HG02588 (cell line): Measurements from ENCODE around the gene GGT1.
"Not testable (repeated sequence)": the region's sequence is repeated elsewhere in the genome, so short reads cannot be mapped to it uniquely, and the experiment has no call there.

Experiments used
- ATAC-seq: cut with Tn5 transposase; IDR thresholded peaks from one replicate; pipeline ENCODE4 v1.9.1; 2021; ENCODE audit warnings: mild to moderate bottlenecking, moderate library complexity; ENCODE audit not compliant: unreplicated experiment

Gene GGT1

DNA sequence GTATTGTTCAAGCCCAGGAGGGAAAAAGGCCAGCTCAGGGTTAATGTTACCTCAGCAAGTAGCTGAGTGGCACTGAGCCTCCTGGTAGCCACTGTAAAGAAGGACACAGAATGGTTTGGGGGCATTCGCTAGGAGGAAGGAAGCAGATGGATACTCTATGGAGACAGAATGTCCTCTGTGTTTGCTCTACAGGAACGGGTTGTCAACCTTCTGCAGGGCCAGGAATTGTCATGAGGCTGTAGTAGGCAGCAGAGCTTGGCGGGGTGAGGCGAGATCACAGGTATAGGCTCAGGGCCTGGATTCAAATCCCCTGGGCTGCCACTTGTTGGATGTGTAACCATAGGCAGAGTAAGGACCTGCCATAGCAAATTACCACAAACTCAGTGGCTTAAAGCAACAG is 7.1 kb upstream of the GGT1 start:
- no peak for ATAC-seq

DNA sequence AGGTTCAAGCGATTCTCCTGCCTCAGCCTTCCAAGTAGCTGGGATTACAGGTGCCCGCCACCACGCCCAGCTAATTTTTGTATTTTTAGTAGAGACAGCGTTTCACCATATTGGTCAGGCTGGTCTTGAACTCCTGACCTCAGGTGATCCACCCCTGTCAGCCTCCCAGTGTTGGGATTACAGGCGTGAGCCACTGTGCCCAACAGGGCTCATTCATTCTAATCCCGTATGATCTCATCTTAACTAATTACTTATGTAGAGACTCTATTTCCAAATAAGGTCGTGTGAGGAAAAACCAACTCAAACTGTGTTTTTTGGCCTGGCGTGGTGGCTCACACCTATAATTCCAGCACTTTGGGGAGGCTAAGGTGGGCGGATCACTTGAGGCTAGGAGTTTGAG is 5.9 kb upstream of the GGT1 start:
- ATAC-seq: not testable (repeated sequence)

DNA sequence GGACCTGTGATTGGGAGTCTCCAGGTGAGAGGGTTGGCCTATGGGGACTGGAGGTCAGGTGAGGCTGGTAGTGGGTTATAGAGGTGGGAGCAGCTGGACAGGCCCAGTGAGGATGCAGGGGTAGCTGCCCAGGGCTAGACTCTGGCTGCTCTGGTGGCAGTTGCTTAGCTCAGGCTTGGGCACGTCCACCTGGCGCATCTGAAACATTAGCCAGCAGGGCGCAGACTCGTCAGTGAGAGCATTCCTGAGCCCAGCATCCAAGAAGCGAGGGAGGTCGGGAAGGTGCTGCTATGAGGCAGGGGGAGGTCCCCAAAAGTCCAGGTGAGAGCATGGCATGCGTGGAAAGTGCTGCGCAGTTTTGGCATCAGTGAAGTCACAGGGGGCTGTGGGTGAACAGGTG is 3.5 kb upstream of the GGT1 start:
- ATAC-seq: no peak

DNA sequence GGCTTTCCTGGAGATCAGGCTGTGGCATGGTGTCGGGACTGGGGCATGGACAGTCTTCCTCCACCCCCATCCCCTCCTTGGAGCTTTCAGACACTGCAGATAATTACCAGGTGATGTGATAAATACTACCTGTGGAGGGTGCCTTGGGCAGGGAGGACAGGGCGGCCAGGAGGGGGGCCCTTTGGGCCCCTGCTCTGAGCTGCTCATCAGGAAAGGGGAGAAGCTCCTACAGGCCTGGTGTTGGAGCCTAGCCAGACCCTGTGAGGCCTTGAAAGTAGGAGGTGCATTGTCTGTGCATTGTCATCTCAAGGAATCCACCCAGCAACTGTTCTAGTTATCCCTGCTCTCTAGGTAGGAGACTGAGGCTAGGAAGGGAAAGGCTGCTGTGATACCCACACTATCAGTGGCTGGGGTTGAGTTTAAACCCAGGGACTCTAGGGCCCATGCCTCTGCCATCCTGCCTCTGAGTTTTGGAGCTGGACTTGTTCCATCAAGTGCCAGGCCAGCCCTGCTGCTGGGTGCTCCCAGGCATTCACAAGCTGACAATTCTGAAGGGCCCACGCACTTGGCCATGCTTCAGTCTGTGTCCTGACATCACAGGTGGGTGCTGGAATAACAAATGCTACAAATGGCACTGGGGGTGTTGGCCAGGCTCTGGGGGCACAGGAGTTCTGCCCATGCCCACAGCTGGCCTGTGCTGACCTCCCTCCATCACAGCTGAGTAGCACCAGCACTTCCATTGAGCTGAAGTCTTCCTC is 2.9 kb upstream of the GGT1 start:
- ATAC-seq: not testable (repeated sequence)

DNA sequence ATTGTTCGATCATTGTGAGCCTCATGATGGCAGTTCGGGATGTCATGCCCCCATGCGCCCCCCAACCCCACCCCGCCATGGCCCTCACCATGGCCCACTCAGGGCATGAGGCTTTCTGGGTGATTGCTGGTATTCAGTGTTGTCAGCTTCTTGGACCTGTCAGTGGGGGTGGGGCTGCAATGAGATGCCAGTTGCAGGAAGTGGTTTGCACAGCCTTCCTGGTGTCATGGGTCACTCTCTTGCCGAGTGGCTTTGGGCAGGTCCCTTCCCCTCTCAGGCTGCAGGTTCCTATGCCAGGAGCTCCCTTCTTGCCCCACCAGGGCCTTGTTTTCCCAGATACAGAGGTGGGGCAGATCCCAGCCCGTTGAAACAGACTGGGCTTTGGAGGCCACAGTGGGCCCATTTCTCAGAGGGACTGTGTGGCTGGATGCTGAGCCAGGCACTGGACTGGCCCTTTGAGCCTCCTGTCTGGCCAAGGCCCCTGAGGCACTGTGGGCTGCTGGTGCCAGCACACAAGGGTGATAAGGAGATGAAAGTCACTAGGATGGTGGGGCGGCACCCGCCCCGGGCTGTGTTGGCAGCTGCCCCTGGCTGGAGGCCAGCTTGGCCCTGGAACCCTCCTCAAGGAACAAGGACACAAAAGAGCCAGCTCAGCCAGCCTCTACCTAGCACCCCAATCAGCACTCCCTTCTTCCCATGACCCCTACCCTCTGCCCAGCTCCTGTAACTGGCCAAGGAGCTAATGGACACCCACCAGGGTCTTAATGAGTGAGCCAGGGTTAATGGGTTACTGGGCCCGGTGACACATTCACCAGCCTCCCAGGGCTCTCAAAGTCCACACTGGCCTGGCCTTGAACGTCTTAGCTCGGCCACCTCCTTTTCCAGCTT is 1.5 kb upstream of the GGT1 start:
- no peak for ATAC-seq

DNA sequence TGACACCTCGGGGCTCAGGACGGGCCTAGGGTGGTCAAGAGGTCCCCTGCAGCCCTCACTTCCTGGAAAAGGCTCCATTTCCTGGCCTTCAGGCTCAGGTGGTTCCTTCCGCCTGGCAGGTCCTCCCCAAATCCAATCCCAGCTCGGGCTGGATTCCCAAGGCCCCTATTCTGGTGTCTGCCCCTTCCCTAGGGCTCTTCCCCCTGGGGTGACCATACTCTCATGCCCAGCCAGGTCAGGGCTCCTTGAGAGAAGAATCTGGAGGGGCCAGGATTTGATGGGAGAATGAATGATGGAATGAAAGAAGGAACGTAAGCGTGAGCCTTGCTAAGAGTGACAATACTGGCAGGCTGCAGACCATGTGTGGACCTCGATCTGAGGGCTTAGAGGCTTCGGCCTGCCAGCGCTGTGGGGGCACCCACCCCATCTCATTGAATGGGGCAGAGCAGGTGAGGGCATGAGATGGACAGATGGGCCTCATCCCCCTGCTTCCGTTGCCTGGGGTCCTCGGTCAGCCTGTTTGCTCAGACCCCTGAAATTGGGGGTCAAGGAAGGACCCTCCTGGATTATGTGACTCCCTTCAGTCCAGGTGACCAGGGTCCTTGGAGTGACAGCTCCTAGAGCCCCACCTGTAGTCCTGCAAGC is 766 bp upstream of the GGT1 start:
- ATAC-seq: not testable (repeated sequence)

DNA sequence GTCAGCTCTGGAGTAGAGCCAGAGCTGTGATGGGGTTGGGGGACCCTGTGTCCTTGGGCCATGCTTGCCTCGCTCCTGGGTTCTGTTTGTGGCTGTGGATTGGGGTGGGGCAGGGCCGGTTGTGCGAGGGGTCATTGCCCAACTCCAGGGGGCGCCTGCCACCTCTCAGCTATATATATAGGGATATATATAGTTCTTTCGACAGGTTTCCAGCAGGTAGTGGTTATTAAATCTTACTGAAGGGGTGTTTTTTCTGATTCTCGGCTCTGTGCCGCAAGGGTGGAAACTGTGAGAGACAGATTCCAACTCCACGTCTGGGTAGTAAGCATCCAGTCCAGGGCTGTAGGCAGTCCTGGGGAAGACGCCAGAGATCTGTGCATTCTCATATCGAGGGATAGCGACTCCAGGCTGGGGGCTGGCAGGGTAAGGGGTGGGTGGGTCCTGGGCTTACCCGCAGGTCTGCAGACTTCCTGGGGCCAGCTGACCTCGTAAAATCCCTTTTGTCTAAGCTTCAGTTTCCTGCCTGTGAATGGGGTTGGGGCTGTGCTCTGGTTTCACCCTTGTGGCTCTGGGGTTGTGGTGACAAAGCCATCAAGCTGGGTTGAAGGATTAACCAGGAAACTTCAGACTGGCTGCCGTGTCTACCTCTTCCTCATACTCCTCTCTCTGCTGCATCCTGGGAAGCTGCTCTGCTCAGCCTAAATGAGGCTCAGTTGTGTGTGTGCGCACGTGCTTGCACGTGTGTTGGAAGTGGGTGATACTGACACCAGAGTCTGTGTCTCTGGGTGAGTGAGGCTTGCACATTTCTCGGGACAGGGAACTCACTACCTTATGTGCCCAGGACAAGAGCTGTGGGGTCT is 1.0 kb downstream of the GGT1 start:
- ATAC-seq: not testable (repeated sequence)

DNA sequence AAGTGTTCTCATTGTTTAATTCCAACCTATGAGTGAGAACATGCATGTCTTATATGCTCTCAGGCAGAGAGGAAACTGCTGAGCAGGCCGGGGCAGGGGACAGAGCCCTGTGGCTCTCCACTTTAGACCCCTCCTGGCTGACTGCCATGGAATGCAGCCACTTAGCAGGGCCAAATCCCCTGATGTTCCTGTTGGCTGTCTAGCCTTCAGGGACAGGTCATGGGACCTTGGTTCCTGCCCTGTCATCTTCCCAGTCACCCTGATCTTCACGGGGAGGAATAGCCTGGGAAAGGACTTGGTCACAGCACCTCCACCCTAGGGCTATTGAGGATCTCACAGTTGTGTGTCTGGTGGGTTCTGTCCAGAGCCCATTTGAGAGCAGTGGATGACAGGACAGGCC is 3.3 kb downstream of the GGT1 start:
- ATAC-seq: not testable (repeated sequence)

DNA sequence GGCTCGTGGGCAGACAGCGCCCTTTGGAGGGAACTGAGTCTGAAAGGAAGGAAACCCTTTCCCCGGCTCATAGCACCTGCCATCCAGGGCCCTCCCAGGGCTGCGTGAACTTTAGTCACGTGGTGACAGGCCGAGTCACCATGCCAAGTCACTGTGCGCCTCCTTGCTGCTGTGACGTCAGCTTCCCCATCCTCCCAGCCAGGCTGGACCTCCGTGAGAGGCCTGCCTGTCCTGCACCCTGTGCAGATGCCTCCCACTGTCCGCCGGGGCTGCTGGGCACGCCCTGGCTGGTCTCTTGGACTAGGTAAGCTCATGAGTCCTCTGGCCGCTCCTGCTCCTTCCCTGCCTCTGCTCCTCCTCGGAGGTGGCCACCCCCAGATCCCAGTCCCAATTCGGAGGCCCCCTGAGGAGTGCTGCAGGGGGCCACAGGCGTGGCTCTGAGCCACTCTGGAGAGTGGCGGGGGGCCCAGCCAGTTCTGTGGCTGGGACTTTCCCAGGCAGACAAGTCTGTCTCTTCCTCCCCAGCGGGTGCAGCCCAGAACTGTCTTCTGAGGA is 4.5 kb downstream of the GGT1 start:
- peak; percentile 41 for ATAC-seq

DNA sequence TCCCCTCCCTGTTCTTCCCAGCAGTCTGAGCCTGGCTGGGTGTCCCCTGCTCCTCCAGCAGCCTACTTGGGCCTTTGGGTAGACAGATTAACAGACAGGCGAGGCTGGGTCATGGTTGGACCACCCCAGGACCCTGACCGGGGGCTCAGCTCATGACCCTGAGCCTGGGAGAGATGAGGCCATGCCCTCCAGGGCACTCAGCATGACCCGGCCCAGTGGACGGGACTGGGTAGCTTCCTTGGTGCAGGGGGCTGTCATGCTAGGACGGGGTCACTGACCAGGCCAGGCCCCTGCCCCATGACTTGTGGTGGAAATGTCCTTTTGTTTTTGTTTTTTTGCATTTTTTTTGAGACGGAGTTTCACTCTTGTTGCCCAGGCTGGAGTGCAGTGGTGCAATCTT is 5.3 kb downstream of the GGT1 start:
- ATAC-seq: not testable (repeated sequence)

DNA sequence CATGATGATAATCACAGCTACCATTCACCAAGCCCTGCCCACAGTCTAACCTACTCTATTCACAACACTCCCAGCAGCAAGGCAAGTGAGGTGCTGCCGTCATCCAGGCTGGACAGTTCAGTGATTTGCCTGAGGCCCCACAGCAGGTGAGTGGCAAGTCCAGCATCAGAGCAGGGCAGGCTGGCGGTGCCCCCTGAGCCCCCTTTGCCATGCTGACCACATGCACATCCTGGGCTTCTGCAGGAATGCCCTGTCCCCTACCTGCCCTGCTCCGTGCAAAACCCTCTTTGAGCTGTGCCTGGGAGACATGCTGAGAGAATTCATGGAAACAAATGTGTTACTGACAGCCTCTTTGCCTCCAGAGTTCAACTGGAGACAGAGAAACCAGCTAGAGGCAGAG is 6.9 kb downstream of the GGT1 start:
- not testable (repeated sequence) for ATAC-seq

DNA sequence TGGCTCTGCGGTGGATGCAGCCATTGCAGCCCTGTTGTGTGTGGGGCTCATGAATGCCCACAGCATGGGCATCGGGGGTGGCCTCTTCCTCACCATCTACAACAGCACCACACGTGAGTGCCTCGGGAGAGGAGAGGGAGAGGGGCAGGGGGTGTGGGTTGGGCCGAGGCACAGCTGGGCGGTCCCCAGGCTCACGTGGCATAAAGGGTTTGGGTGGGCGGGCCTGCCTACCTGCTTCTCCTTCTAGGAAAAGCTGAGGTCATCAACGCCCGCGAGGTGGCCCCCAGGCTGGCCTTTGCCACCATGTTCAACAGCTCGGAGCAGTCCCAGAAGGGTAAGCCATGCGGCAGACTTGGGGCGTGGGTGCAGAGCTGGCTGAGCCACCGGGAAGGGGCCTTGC is 11.8 kb downstream of the GGT1 start:
- not testable (repeated sequence) for ATAC-seq

DNA sequence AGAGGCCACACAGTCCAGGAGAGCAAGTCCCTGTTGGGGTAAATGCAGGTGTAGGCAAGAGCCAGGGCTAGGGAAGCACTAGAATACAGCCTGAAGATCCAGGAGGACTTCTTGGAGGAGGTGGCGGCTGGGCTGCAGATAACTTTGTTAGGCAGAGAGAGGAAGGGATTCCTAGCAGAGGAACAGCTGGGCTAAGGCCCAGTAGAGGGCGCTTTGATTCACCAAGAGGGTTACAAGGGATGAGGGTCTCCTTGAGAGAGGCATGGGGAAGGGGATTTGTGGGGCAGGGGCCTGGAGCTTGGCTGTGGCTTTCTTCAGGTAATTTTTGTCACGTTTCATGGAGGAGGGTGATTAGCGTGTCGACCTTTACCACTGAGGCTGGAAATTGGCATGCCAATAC is 18.3 kb downstream of the GGT1 start:
- not testable (repeated sequence) for ATAC-seq

DNA sequence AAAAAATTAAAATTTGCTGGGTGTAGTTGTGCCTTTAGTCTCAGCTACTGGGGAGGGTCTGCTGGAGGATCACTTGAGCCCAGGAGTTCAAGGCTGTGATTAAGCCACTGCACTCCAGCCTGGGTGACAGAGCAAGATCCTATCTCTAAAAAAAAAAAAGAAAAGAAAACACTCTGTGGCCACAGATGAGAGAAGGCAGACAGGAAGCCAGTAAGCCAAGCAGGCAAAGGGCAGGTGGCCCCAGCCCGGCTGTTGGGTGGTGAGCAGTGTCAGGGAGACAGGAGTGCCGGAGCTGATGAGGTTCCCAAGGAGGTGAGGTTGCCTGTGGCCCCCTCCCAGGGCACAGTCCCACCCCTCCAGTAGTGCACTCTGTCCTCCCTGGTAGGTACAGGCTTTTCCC is 19.6 kb downstream of the GGT1 start:
- not testable (repeated sequence) for ATAC-seq

DNA sequence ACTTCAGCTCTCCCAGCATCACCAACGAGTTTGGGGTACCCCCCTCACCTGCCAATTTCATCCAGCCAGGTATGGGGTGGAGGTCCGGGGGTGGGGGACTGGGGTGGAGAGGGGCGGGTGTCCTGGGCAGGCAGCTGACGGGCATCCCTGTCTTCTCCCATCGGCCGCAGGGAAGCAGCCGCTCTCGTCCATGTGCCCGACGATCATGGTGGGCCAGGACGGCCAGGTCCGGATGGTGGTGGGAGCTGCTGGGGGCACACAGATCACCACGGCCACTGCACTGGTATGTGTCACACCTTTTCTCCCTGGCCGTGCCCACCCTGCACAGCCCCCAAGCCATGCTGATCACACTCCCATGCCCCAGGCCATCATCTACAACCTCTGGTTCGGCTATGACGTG is 24.9 kb downstream of the GGT1 start:
- not testable (repeated sequence) for ATAC-seq

DNA sequence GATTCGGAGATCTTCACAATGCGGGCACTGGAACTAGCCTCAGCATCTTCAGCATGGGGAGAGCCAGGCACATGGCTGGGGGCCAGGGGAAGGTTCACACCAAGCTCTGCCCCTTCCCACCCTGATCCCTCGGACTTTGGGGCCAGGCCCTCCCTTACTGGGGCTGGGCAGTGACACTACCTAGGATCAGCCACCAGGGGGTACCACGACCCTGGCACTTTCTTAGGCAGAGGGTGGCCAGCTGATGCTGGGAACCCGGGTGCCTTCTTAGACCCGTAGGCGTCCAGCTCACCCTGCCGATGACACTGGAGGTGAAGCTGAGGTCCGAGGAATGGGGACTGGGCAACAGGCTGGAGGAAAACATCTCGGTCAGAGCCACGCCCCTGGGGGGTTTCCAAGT is 26.1 kb downstream of the GGT1 start:
- ATAC-seq: not testable (repeated sequence)

DNA sequence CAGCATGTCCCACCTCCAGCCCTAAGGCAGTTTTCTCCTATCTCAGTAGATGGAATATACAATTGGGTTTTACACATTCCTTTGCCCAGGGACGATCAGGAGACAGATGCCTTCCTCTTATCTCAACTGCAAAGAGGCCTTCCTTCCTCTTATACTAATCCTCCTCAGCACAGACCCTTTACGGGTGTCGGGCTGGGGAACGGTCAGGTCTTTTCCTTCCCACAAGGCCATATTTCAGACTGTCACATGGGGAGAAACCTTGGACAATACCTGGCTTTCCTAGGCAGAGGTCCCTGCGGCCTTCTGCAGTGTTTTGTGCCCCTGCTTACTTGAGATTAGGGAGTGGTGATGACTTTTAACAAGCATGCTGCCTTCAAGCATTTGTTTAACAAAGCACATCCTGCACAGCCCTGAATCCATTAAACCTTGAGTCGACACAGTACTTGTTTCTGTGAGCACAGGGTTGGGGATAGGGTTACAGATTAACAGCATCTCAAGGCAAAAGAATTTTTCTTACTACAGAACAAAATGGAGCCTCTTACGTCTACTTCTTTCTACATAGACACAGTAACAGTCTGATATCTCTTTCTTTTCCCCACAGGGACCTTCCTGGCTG is 27.9 kb downstream of the GGT1 start:
- ATAC-seq: not testable (repeated sequence)

DNA sequence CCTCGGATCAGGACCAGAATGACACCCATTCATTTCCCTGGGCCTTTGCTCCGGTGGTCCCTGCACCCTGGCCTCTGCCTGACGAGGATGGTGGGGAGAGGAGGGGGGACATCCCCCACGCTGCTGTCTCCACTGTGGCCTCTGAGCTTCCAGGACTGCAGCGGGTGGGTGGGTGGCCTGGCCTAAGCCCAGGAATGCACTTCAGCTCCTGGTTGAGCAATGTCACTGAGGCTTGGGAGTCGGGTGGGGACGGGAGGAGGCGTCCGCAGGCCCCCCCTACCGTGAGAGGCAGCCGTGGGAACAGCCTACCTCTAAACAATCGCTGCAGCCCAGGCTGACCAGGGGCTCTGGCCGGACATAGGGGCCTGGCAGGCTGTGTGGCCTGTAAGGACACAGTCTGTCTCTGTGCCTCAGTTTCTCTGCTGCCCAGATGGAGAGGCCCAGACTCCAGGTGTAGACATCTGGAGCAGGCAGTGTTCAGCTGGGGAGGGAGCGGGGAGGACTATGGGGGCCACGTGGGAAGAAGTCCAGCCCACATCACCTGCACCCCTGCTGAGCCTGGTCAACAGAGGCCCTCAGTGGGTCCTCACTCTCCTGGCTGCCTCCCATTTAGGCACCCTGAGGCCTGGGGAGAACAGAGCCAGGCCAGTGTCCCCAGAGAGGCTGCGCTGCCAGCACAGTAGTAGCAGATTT is 28.6 kb downstream of the GGT1 start:
- ATAC-seq: not testable (repeated sequence)

DNA sequence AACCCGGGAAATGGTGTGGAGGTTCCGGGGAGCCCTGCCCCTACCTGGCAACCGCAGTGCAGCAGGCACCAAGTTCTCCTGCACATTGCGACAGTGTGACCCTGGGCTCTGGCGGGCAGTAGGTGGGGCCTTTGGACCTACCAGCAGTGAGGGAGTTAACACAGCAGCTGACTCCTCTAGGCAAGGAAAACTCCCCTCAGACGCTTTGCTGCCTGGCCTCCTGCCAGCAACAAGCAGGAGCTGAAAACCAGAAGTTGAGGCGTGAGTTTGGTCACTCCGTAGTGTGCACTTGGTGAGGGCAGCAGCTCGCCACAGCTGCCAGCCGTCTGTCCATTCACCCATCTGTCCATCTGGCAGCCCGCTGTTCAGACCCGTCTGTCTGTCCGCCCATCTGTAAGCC is 29.6 kb downstream of the GGT1 start:
- not testable (repeated sequence) for ATAC-seq
